GM18507 (cell line): ENCODE results near the gene ENTPD7.
"Not testable (repeated sequence)": the region's sequence is repeated elsewhere in the genome, so short reads cannot be mapped to it uniquely, and the experiment has no call there.

Experiments used
- DNase-seq: peaks from one replicate; pipeline ENCODE4 v3.0.0; 2011; ENCODE audit warnings: low read depth; ENCODE audit not compliant: insufficient read length; ENCODE audit errors: extremely low spot score
- FAIRE-seq: peaks from 2 replicates; lab custom pipeline; 2011; peaks lifted over from hg19 to GRCh38; lab: Jason Lieb, UNC

The ENTPD7 gene, protein sequence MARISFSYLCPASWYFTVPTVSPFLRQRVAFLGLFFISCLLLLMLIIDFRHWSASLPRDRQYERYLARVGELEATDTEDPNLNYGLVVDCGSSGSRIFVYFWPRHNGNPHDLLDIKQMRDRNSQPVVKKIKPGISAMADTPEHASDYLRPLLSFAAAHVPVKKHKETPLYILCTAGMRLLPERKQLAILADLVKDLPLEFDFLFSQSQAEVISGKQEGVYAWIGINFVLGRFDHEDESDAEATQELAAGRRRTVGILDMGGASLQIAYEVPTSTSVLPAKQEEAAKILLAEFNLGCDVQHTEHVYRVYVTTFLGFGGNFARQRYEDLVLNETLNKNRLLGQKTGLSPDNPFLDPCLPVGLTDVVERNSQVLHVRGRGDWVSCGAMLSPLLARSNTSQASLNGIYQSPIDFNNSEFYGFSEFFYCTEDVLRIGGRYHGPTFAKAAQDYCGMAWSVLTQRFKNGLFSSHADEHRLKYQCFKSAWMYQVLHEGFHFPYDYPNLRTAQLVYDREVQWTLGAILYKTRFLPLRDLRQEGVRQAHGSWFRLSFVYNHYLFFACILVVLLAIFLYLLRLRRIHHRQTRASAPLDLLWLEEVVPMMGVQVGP

GRCh38 chr10:99659031-99659867 is at the start of gene ENTPD7:
Gene ENTPD7 (plus strand): TSS chr10:99659509. CDS start chr10:99659957, 448 bp downstream.
- peak; percentile 98 for FAIRE-seq
- peak; percentile 99 for DNase-seq

- DNase-seq (no peak), FAIRE-seq (no peak)
Observed at GRCh38 chr10:99610221-99610620, 49.1 kb upstream of the ENTPD7 start.

GRCh38 chr10:99611326-99611725 is 48.0 kb upstream of the ENTPD7 start:
- FAIRE-seq (no peak), DNase-seq (no peak)

- peak; percentile 84 for FAIRE-seq
- peak; percentile 35 for DNase-seq
Observed at GRCh38 chr10:99612167-99612831, 47.0 kb upstream of the ENTPD7 start.

DNA sequence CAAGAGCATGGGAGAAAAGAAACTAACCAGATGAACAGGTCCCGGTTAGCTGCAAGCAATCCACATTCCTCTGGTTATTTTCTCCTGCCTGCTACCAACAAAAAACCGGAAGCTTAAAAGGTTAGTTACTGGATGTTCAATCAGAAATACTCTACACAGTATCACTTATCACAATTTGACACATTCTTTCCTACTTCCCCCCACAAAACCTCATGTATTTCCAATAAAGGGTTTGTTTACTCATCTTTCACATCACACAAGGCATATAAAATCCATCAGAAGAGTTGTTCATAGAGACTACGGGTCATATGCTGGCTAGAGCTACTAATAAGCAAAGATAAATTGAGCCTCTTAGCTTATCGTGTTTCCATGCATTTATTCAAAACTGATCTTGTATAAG is 43.9 kb upstream of the ENTPD7 start:
- FAIRE-seq (no peak), DNase-seq (no peak)

GRCh38 chr10:99617696-99618095 is 41.6 kb upstream of the ENTPD7 start:
- no peak for DNase-seq
- no peak for FAIRE-seq

DNA sequence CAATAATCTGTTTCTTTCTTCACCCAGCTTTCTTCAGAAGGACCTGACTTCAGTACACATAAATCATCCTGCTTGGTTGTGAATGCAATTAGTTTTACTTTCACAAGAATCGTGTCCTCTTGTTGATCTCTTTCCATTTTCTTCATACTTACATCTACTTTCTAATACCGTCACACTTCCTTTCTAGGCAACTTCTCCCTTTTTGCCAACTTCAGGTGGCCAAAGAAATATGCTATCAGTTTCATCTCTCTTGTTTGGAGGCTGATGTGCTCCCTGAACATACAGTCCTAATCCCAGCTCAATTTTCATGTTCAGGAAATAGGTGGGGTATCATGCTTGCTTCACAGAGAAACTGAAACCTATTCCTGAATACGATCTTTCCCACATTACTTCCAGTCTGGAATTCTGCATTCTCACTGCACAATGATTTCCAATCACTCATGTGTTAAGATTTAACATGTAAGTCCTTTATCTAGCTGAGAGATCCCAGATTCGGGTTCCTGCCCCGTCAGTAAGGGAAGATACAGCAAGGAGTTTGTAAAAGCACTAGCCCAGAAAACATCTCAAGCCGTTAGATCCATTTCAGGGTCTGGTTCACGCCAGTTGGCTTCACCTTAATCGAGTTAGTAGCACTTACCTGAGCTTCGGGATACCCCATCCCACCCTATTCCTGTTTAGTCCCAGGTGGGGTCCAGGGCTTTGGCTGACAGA is 40.1 kb upstream of the ENTPD7 start:
- DNase-seq (no peak), FAIRE-seq (peak; percentile 62)

GRCh38 chr10:99619851-99620710 is 39.2 kb upstream of the ENTPD7 start, which contains the start of gene SLC25A28:
Gene SLC25A28 (minus strand): TSS chr10:99620439. CDS start chr10:99620335, 104 bp downstream.
- FAIRE-seq (no peak), DNase-seq (peak; percentile 83)

GRCh38 chr10:99620711-99621453 is 38.4 kb upstream of the ENTPD7 start:
- FAIRE-seq: peak; percentile 100
- peak; percentile 58 for DNase-seq

GRCh38 chr10:99621454-99622251 is 37.7 kb upstream of the ENTPD7 start:
- FAIRE-seq (no peak), DNase-seq (no peak)

- DNase-seq (no peak), FAIRE-seq (no peak)
Observed at GRCh38 chr10:99623919-99624318, 35.4 kb upstream of the ENTPD7 start.

DNA sequence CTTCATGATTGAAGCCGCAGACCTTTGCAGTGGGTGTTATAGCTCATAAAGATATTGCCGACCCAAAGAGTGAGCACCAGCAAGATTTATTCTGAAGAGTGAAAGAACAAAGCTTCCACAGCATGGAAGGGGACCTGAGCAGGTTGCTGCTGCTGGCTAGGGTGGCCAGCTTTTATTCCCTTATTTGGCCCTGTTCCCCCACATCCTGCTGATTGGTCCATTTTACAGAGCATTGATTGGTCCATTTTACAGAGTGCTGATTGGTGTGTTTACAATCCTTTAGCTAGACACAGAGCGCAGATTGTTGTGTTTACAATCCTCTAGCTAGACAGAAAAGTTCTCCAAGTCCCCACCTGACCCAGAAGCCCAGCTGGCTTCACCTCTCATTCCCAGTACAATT is 34.2 kb upstream of the ENTPD7 start:
- not testable (repeated sequence) for DNase-seq, FAIRE-seq

GRCh38 chr10:99628923-99629624 is 30.2 kb upstream of the ENTPD7 start:
- no peak for DNase-seq
- no peak for FAIRE-seq

- FAIRE-seq (no peak), DNase-seq (no peak)
Observed at GRCh38 chr10:99629625-99629978, 29.7 kb upstream of the ENTPD7 start.

GRCh38 chr10:99630433-99630832 is 28.9 kb upstream of the ENTPD7 start:
- FAIRE-seq (peak; percentile 12), DNase-seq (no peak)

DNA sequence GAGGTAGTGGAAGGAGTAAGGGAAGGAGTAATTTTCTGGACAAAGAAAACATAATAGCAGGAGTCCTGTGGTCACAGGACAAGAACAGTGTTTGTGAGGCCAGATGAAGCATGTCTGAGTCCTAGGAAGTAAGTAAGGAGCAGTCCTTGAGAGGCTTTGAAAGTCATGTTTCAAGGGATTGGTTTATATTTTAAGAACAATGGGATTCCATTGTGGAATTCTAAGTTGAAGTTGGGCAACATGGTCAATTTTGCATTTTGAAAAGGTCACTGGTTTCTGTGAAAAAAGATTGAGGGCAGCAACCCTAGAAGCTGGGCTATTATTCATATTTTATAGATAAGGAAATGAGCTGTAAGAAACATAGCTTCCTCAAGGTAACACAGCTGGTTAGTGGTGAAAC is 28.3 kb upstream of the ENTPD7 start:
- DNase-seq: no peak
- FAIRE-seq: no peak
